DND-41 (cell line): ENCODE data around the gene MAGEF1.

Experiments
- ATAC-seq: fragments of 200-7000 bp; cut with Tn5 transposase; 3 replicates; pipeline ENCODE4 v1.9.1; 2021; ENCODE audit warnings: low read depth; ENCODE audit not compliant: insufficient read depth
- DNase-seq: peaks from one replicate; pipeline ENCODE4 v3.0.0-alpha.2; 2020
- H2AFZ ChIP-seq: 2 replicates; pipeline ENCODE4 v1.6.0; 2012; ENCODE audit warnings: low read depth, low read length
- H3K27ac ChIP-seq: 2 replicates; pipeline ENCODE4 v1.5.1; 2012; ENCODE audit warnings: low read length, inconsistent platforms
- H3K27me3 ChIP-seq: fragments of 200-600 bp; sonication (generic); 2 replicates; pipeline ENCODE4 v1.6.0; 2012; ENCODE audit warnings: low read length, mild to moderate bottlenecking, inconsistent platforms; ENCODE audit not compliant: insufficient read depth, poor library complexity
- H3K36me3 ChIP-seq: 2 replicates; pipeline ENCODE4 v1.5.1; 2012; ENCODE audit warnings: low read length, inconsistent platforms; ENCODE audit not compliant: insufficient read depth
- H3K4me1 ChIP-seq: 2 replicates; pipeline ENCODE4 v1.5.1; 2012; ENCODE audit warnings: mild to moderate bottlenecking, low read length; ENCODE audit not compliant: insufficient read depth
- H3K4me2 ChIP-seq: 2 replicates; pipeline ENCODE4 v1.6.0; 2012; ENCODE audit warnings: mild to moderate bottlenecking, moderate library complexity, low read length, inconsistent platforms; ENCODE audit not compliant: insufficient read depth
- H3K4me3 ChIP-seq, 2 experiments: fragments of 200-600 bp in 1 of 2; shearing (Covaris generic) in 1 of 2; 2 replicates each; pipeline ENCODE4 v1.5.1; 2012 to 2016; ENCODE audit warnings: inconsistent platforms in 2 of 2, low read length in 2 of 2, mild to moderate bottlenecking in 2 of 2, low read depth in 1 of 2, moderate library complexity in 1 of 2
- H3K79me2 ChIP-seq: 2 replicates; pipeline ENCODE4 v1.6.0; 2012; ENCODE audit warnings: low read length, inconsistent platforms; ENCODE audit not compliant: insufficient read depth
- H3K9ac ChIP-seq: 2 replicates; pipeline ENCODE4 v1.6.0; 2012; ENCODE audit warnings: low read depth, mild to moderate bottlenecking, inconsistent platforms, low read length, moderate library complexity
- H3K9me3 ChIP-seq: 2 replicates; pipeline ENCODE4 v1.5.1; 2012; ENCODE audit warnings: low read length, moderate library complexity, mild to moderate bottlenecking, inconsistent platforms; ENCODE audit not compliant: insufficient read depth, severe bottlenecking
- H4K20me1 ChIP-seq: 2 replicates; pipeline ENCODE4 v1.6.0; 2012; ENCODE audit warnings: low read length; ENCODE audit not compliant: insufficient read depth
- CTCF ChIP-seq: IDR thresholded peaks from 2 replicates; pipeline ENCODE4 v1.5.1; 2012; ENCODE audit warnings: borderline replicate concordance, low read length, moderate library complexity, mild to moderate bottlenecking; ENCODE audit not compliant: poor library complexity, severe bottlenecking; ENCODE audit errors: extremely low read depth
- EZH2 ChIP-seq: IDR thresholded peaks from 3 replicates; pipeline ENCODE4 v1.6.1; 2012; ENCODE audit warnings: borderline replicate concordance, low read depth, mild to moderate bottlenecking, moderate library complexity, low read length, inconsistent platforms; ENCODE audit not compliant: severe bottlenecking

Gene MAGEF1

GRCh38 chr3:184751204-184752040, 39.6 kb upstream of the MAGEF1 start:
- no peak overlapping the region for H3K27ac ChIP-seq
- no peak for ATAC-seq
- no peak for DNase-seq
- no peak overlapping the region for H3K9ac ChIP-seq
- no peak overlapping the region for H3K4me3 ChIP-seq
- no peak overlapping the region for H3K4me2 ChIP-seq
- peaks cover 17% of the 10 kb centered on the region for H3K27me3 ChIP-seq
- no peaks in the 10 kb centered on the region for H3K79me2 ChIP-seq
- no peak overlapping the region for H2AFZ ChIP-seq
- H3K9me3 ChIP-seq = no peaks in the 10 kb centered on the region
- H3K4me1 ChIP-seq = no peaks in the 10 kb centered on the region
- TF ChIP-seq CTCF (no peak), EZH2 (no peak)
- H4K20me1 ChIP-seq = no peaks in the 10 kb centered on the region
- H3K36me3 ChIP-seq = no peaks in the 10 kb centered on the region

- H3K27ac ChIP-seq = no peak overlapping the region
- ATAC-seq = no peak
- no peaks in the 10 kb centered on the region for H3K9me3 ChIP-seq
- no peaks in the 10 kb centered on the region for H3K36me3 ChIP-seq
- no peaks in the 10 kb centered on the region for H4K20me1 ChIP-seq
- no peaks in the 10 kb centered on the region for H3K4me1 ChIP-seq
- H2AFZ ChIP-seq = no peak overlapping the region
- H3K4me2 ChIP-seq = no peak overlapping the region
- H3K9ac ChIP-seq = no peak overlapping the region
- peaks cover 14% of the 10 kb centered on the region for H3K27me3 ChIP-seq
- no peak for TF ChIP-seq EZH2
- no peak for TF ChIP-seq CTCF
- DNase-seq = no peak
- H3K79me2 ChIP-seq = no peaks in the 10 kb centered on the region
- no peak overlapping the region for H3K4me3 ChIP-seq
Measured at GRCh38 chr3:184750349-184751083, 38.7 kb upstream of the MAGEF1 start.

GRCh38 chr3:184749168-184749744, 37.4 kb upstream of the MAGEF1 start:
- Histone ChIP-seq H3K27ac (no peak overlapping the region), H3K36me3 (no peaks in the 10 kb centered on the region), H3K9me3 (no peaks in the 10 kb centered on the region), H3K4me1 (no peaks in the 10 kb centered on the region), H3K4me2 (no peak overlapping the region), H3K79me2 (no peaks in the 10 kb centered on the region), H4K20me1 (no peaks in the 10 kb centered on the region), H3K9ac (no peak overlapping the region), H3K27me3 (peaks cover 14% of the 10 kb centered on the region), H3K4me3 (no peak overlapping the region), H2AFZ (no peak overlapping the region)
- TF ChIP-seq EZH2 (no peak), CTCF (no peak)
- no peak for DNase-seq
- ATAC-seq = no peak
